Neural progenitor cell (in vitro differentiated cells): ENCODE data around the gene PCSK2.

Experiments used
- EZH2 ChIP-seq: fragments of 200-600 bp; sonication (generic); IDR thresholded peaks from 2 replicates; pipeline ENCODE4 v1.6.1; 2017; ENCODE audit warnings: antibody characterized with exemption, mild to moderate bottlenecking, moderate library complexity
- EZH2phosphoT487 ChIP-seq: fragments of 200-600 bp; sonication (generic); IDR thresholded peaks from 2 replicates; pipeline ENCODE4 v1.6.1; 2017; ENCODE audit warnings: antibody characterized with exemption
- TF ChIP-seq, protein P1 (sequence below): fragments of 200-600 bp; sonication (generic); IDR thresholded peaks from 2 replicates; pipeline ENCODE4 v1.5.1; 2017; ENCODE audit warnings: antibody characterized with exemption, mild to moderate bottlenecking

GRCh38 chr20:17519606-17520285 is 292.9 kb downstream of the PCSK2 start:
- TF ChIP-seq, protein P1, sequence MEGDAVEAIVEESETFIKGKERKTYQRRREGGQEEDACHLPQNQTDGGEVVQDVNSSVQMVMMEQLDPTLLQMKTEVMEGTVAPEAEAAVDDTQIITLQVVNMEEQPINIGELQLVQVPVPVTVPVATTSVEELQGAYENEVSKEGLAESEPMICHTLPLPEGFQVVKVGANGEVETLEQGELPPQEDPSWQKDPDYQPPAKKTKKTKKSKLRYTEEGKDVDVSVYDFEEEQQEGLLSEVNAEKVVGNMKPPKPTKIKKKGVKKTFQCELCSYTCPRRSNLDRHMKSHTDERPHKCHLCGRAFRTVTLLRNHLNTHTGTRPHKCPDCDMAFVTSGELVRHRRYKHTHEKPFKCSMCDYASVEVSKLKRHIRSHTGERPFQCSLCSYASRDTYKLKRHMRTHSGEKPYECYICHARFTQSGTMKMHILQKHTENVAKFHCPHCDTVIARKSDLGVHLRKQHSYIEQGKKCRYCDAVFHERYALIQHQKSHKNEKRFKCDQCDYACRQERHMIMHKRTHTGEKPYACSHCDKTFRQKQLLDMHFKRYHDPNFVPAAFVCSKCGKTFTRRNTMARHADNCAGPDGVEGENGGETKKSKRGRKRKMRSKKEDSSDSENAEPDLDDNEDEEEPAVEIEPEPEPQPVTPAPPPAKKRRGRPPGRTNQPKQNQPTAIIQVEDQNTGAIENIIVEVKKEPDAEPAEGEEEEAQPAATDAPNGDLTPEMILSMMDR: no peak
- TF ChIP-seq EZH2 (no peak), EZH2phosphoT487 (no peak)
